ENCODE results near the gene FILIP1L.

The FILIP1L gene

GRCh38 chr3:100022506-100022905, 91.8 kb downstream of the FILIP1L start:
- no peak for TF ChIP-seq CREB1 (IDR thresholded peaks at IDR 0.05; ENCODE audit: low read depth)
- TF ChIP-seq TCF12 (IDR thresholded peaks at IDR 0.05; ENCODE audit: low read depth), result no peak
- TF ChIP-seq NFIC (IDR thresholded peaks at IDR 0.05), result no peak
- no peak for TF ChIP-seq EGR1 (IDR thresholded peaks at IDR 0.05)
- no peak for TF ChIP-seq MAX (IDR thresholded peaks at IDR 0.05)
- no peak for TF ChIP-seq FOXM1 (IDR thresholded peaks at IDR 0.05; ENCODE audit: borderline replicate concordance, low read depth)
- TF ChIP-seq REST (IDR thresholded peaks at IDR 0.05; ENCODE audit: low read depth), result no peak
- TF ChIP-seq TEAD4 (IDR thresholded peaks at IDR 0.05), result no peak
- TF ChIP-seq EP300 (IDR thresholded peaks at IDR 0.05; ENCODE audit: borderline replicate concordance), result no peak
- TF ChIP-seq TAF1 (IDR thresholded peaks at IDR 0.05; ENCODE audit: low read depth), result no peak
- no peak for TF ChIP-seq YY1 (IDR thresholded peaks at IDR 0.05; ENCODE audit: low read depth)
- no peak for TF ChIP-seq USF1 (IDR thresholded peaks at IDR 0.05)
- TF ChIP-seq RAD21 (IDR thresholded peaks at IDR 0.05; ENCODE audit: low read depth), result no peak
- no peak for TF ChIP-seq CEBPB (IDR thresholded peaks at IDR 0.05)

GRCh38 chr3:100020876-100021644, 93.2 kb downstream of the FILIP1L start:
- no peak for TF ChIP-seq NFIC (IDR thresholded peaks at IDR 0.05)
- TF ChIP-seq EP300 (IDR thresholded peaks at IDR 0.05; ENCODE audit: borderline replicate concordance), result no peak
- TF ChIP-seq USF1 (IDR thresholded peaks at IDR 0.05), result no peak
- no peak for TF ChIP-seq TCF12 (IDR thresholded peaks at IDR 0.05; ENCODE audit: low read depth)
- no peak for TF ChIP-seq CREB1 (IDR thresholded peaks at IDR 0.05; ENCODE audit: low read depth)
- TF ChIP-seq MAX (IDR thresholded peaks at IDR 0.05), result no peak

GRCh38 chr3:100019719-100020118, 94.6 kb downstream of the FILIP1L start:
- no peak for TF ChIP-seq FOXM1 (IDR thresholded peaks at IDR 0.05; ENCODE audit: borderline replicate concordance, low read depth)
- no peak for TF ChIP-seq TAF1 (IDR thresholded peaks at IDR 0.05; ENCODE audit: low read depth)
- no peak for TF ChIP-seq CEBPB (IDR thresholded peaks at IDR 0.05)
- TF ChIP-seq YY1 (IDR thresholded peaks at IDR 0.05; ENCODE audit: low read depth), result no peak
- TF ChIP-seq TCF12 (IDR thresholded peaks at IDR 0.05; ENCODE audit: low read depth), result no peak
- TF ChIP-seq EGR1 (IDR thresholded peaks at IDR 0.05), result no peak
- no peak for TF ChIP-seq REST (IDR thresholded peaks at IDR 0.05; ENCODE audit: low read depth)
- TF ChIP-seq USF1 (IDR thresholded peaks at IDR 0.05), result no peak
- TF ChIP-seq NFIC (IDR thresholded peaks at IDR 0.05), result no peak
- TF ChIP-seq TEAD4 (IDR thresholded peaks at IDR 0.05), result no peak
- no peak for TF ChIP-seq MAX (IDR thresholded peaks at IDR 0.05)

- TF ChIP-seq EP300 (IDR thresholded peaks at IDR 0.05; ENCODE audit: borderline replicate concordance) (no peak), REST (IDR thresholded peaks at IDR 0.05; ENCODE audit: low read depth) (no peak), TEAD4 (IDR thresholded peaks at IDR 0.05) (no peak), YY1 (IDR thresholded peaks at IDR 0.05; ENCODE audit: low read depth) (no peak), NFIC (IDR thresholded peaks at IDR 0.05) (no peak)
These were observed 95.5 kb downstream of the FILIP1L start for GRCh38 chr3:100018806-100019205.
